Fibroblast of pulmonary artery (primary cell): ENCODE data around the gene PLEK.
"Not testable (repeated sequence)": the region's sequence is repeated elsewhere in the genome, so short reads cannot be mapped to it uniquely, and the experiment has no call there.

ENCODE experiments used
- DNase-seq: peaks from one replicate; pipeline ENCODE4 v3.0.0-alpha.2; 2010; ENCODE audit warnings: low read depth
- H3K4me3 ChIP-seq: replicated peaks from 2 replicates; pipeline ENCODE4 v1.5.1; 2011; ENCODE audit warnings: low read depth, mild to moderate bottlenecking, control low read depth, low read length, moderate library complexity
- CTCF ChIP-seq: IDR thresholded peaks from 2 replicates; pipeline ENCODE4 v1.5.1; 2011; ENCODE audit warnings: mild to moderate bottlenecking, control low read depth, low read length, inconsistent platforms; ENCODE audit errors: missing control alignments

The PLEK gene

GRCh38 chr2:68388358-68388757, 23.3 kb downstream of the PLEK start:
- no peak for TF ChIP-seq CTCF
- no peak for DNase-seq
- no peak overlapping the region for H3K4me3 ChIP-seq

GRCh38 chr2:68388772-68389171, 23.7 kb downstream of the PLEK start:
- TF ChIP-seq CTCF = no peak
- DNase-seq = no peak
- no peak overlapping the region for H3K4me3 ChIP-seq

- no peak for DNase-seq
- no peak for TF ChIP-seq CTCF
- no peak overlapping the region for H3K4me3 ChIP-seq
Observed at GRCh38 chr2:68390114-68390513, 25.0 kb downstream of the PLEK start.

GRCh38 chr2:68390586-68390985, 25.5 kb downstream of the PLEK start:
- DNase-seq = no peak
- H3K4me3 ChIP-seq = no peak overlapping the region
- no peak for TF ChIP-seq CTCF

GRCh38 chr2:68391099-68391498, 26.0 kb downstream of the PLEK start:
- no peak for TF ChIP-seq CTCF
- no peak overlapping the region for H3K4me3 ChIP-seq
- peak; percentile 4 for DNase-seq

- no peak for TF ChIP-seq CTCF
- no peak overlapping the region for H3K4me3 ChIP-seq
- DNase-seq = no peak
Observed at GRCh38 chr2:68391869-68392268, 26.8 kb downstream of the PLEK start.

- TF ChIP-seq CTCF = no peak
- DNase-seq = no peak
- no peak overlapping the region for H3K4me3 ChIP-seq
Observed at GRCh38 chr2:68396093-68396492, 31.0 kb downstream of the PLEK start.

GRCh38 chr2:68397704-68398263, 32.7 kb downstream of the PLEK start:
- not testable (repeated sequence) for DNase-seq, H3K4me3 ChIP-seq
